ENCODE results near the gene CLEC3A. TPM values are rescaled to one million over a fixed set of nuclear protein-coding genes. Genes with fewer than 3 reads are reported as not detected.

Gene CLEC3A
- total RNA-seq, 1 experiment from 2014 or later: 1.1 TPM

DNA sequence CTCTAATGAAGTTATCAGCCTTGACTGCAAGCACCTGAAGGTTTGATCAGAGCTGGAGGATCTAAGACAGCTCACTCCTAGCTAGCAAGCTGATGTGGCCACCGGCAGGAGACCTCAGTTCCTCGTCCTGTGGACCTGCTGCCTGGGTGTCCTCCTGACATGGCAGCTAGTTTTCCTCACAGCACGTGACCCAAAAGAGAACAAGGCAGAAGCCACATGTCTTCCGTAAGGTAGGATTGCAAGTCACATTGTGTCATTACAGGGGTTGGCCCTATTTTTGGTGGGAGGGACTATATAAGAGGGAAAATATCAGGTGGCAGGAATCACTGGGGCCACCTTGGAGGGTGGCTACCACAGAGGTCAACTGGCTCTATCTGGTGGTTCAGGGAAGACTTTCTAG lies 59.0 kb downstream of the CLEC3A start:
- POLR2A ChIA-PET: no interaction called here
- no TSS peak for BruUV-seq (replicated peaks)
- Mint-ChIP-seq H3K27ac (ENCODE audit: unreplicated experiment) (no peak overlapping the region), H3K9me3 (ENCODE audit: unreplicated experiment) (peaks cover 9% of the 10 kb centered on the region), H3K4me1 (ENCODE audit: low read depth, unreplicated experiment) (no peaks in the 10 kb centered on the region), H3K36me3 (ENCODE audit: insufficient read depth, unreplicated experiment) (no peaks in the 10 kb centered on the region), H3K4me3 (ENCODE audit: unreplicated experiment) (no peak overlapping the region), H3K27me3 (ENCODE audit: insufficient read depth, unreplicated experiment) (no peaks in the 10 kb centered on the region)
- H3K36me3 ChIP-seq (ENCODE audit: control insufficient read depth, insufficient read depth, low read length): no peaks in the 10 kb centered on the region
- CTCF ChIA-PET: no interaction called here
- no peak overlapping the region for H3K4me3 ChIP-seq (ENCODE audit: low read depth, low read length)
- DNase-seq: no peak
- TF ChIP-seq, protein P1, sequence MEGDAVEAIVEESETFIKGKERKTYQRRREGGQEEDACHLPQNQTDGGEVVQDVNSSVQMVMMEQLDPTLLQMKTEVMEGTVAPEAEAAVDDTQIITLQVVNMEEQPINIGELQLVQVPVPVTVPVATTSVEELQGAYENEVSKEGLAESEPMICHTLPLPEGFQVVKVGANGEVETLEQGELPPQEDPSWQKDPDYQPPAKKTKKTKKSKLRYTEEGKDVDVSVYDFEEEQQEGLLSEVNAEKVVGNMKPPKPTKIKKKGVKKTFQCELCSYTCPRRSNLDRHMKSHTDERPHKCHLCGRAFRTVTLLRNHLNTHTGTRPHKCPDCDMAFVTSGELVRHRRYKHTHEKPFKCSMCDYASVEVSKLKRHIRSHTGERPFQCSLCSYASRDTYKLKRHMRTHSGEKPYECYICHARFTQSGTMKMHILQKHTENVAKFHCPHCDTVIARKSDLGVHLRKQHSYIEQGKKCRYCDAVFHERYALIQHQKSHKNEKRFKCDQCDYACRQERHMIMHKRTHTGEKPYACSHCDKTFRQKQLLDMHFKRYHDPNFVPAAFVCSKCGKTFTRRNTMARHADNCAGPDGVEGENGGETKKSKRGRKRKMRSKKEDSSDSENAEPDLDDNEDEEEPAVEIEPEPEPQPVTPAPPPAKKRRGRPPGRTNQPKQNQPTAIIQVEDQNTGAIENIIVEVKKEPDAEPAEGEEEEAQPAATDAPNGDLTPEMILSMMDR (IDR thresholded peaks at IDR 0.05; ENCODE audit: insufficient read depth in 1 of 2, low read depth in 1 of 2, low read length in 1 of 2, severe bottlenecking in 1 of 2, unreplicated experiment in 1 of 2): no peak
- H3K9me3 ChIP-seq: no peaks in the 10 kb centered on the region
- no peaks in the 10 kb centered on the region for H3K27me3 ChIP-seq (replicated peaks; ENCODE audit: control insufficient read depth, insufficient read depth, low read length)
- H3K4me1 ChIP-seq: no peaks in the 10 kb centered on the region
- intact Hi-C loops (cut with micrococcal nuclease; ENCODE audit: unreplicated experiment): no loop called here

Other genes with a start within 250 kb of the CLEC3A start
- gene VAT1L, start 234.0 kb upstream of the CLEC3A start, total RNA-seq (2022): not detected in 2 replicates
- gene WWOX, start 77.1 kb downstream of the CLEC3A start, total RNA-seq (2022): 45.0 and 47.8 TPM in 2 replicates